Stimulated activated CD4-positive, alpha-beta T cell treated with anti-CD3 and anti-CD28 coated beads, TNF-alpha, amount 100 ng/mL, for 1 hour (primary cell): ENCODE results near the gene RELN.
"Not testable (repeated sequence)": the region's sequence is repeated elsewhere in the genome, so short reads cannot be mapped to it uniquely, and the experiment has no call there.

Source experiments
- DNase-seq, 3 donors: peaks; one replicate each; pipeline ENCODE4 v3.0.0-alpha.2; 2020; ENCODE audit warnings: low read depth in 3 of 3, low spot score in 1 of 3

RELN gene

DNA sequence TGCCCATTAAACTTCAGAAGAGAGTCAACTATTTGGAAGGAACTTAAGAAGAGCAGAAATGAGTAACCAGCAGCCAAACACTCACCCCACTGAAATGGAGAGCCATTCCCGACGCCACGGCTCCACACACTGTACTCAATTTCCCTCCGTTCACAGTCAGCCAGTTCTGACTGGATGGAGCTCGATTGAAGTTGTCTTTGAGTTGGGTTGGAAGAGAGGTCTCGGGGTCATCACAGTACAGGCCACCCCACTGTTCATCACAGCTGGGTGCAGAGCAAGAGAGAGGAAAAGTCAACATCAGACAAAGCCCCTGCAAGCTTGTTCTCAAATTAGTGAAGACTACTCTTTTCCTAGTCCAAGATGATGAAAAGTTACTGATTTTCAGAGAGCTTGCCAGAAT, 467.5 kb downstream of the RELN start:
- DNase-seq = no peak

DNA sequence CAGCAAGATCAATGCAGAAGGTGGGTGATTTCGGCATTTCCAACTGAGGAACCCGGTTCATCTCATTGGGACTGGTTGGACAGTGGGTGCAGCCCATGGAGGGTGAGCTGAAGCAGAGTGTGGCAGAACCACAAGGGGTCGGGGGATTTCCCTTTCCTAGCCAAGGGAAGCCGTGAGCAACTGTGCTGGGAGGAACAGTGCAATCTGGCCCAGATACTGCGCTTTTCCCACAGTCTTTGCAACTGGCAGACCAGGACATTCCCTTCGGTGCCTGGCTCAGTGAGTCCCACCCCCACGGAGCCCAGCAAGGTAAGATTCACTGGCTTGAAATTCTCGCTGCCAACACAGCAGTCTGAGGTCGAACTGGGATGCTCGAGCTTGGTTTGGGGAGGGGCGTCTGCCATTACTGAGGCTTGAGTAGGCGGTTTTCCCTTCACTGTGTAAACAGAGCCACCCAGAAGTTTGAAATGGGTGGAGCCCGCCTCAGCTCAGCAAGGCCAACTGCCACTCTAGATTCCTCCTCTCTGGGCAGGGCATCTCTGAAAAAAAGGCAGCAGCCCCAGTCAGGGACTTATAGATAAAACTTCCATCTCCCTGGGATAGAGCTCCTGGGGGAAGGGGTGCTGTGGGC, 484.8 kb downstream of the RELN start:
- DNase-seq = no peak

DNA sequence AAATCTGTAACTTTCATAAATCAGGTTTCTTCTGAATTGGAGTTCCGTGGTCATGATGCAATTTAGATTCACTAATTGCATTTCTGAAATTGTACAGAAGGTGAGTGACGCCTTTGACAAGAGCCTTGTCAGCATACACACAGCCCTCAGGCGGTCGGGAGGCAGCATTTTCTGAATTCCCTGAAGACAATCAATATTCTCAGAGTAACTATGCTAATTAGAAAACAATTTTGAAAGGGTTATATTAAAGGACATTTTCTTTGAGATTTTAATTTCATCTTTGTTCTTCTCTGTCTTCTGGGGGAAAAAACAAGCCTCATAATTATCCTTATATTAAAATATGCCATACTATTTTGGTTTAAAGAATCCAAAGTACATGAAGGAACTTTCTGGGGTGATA, 488.3 kb downstream of the RELN start:
- no peak for DNase-seq

- no peak for DNase-seq
Measured at GRCh38 chr7:103499976-103500375, 489.5 kb downstream of the RELN start.

- no peak for DNase-seq
Measured at GRCh38 chr7:103487419-103487818, 502.0 kb downstream of the RELN start.

GRCh38 chr7:103486873-103487272, 502.6 kb downstream of the RELN start:
- DNase-seq = not testable (repeated sequence)

GRCh38 chr7:103480771-103481170, 508.7 kb downstream of the RELN start:
- DNase-seq = no peak

DNA sequence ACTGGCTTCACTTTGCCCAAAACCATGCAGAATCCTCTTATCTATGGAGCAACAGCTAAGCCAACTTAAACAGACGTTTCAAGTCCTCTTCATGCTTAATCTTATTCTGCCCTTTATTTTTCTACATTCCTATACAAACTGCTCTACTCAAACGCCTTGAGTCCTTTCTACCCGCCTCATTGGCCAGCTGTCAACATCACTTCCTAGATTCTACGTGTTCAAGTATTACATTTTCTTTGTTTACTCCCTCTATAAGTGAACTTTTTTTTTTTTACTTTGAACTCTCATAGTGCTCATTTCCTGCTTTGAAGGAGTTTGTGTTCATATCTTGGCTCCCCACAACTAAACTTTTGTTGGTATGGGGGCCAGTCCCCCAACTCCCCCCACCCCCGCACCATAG, 514.5 kb downstream of the RELN start:
- DNase-seq = no peak

GRCh38 chr7:103469095-103469948, 520.1 kb downstream of the RELN start:
- no peak for DNase-seq

- no peak for DNase-seq
Measured at GRCh38 chr7:103466814-103467213, 522.6 kb downstream of the RELN start.

DNA sequence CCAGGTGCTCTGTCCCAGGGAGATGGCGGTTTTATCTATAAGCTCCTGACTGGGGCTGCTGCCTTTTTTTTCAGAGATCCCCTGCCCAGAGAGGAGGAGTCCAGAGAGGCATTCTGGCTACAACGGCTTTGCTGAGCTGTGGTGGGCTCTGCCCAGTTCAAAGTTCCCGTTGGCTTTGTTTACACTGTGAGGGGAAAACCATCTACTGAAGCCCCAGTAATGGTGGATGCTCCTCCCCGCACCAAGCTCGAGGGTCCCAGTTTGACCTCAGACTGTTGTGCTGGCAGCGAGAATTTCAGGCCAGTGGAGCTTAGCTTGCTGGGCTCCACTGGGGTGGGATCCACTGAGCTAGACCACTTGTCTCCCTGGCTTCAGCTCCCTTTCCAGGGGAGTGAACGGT, 527.1 kb downstream of the RELN start:
- DNase-seq = no peak

- no peak for DNase-seq
Measured at GRCh38 chr7:103447073-103447960, 542.1 kb downstream of the RELN start.

- no peak for DNase-seq
Measured at GRCh38 chr7:103446049-103446520, 543.4 kb downstream of the RELN start, which contains the start of gene SLC26A5. SLC26A5 (minus strand) TSS chr7:103446207; CDS start chr7:103421514, 24,693 bp downstream.

GRCh38 chr7:103445228-103446048, 544.0 kb downstream of the RELN start:
- DNase-seq = no peak

DNA sequence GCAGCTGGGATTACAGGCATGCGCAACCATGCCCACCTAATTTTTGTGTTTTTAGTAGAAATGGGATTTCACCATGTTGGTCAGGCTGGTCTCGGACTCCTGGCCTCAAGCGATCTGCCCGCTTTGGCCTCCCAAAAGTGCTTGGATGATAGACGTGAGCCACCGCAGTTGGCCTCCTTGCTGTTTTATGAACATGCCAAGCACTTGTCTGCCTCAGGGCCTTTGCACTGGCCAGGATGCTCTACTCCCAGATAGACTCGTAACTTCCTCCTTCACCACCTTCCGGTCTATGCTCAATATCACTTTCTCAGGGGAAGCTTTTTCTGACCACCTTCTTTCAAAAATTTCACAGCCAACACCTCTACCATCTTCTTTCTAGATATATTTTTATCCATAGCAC, 549.8 kb downstream of the RELN start:
- DNase-seq = no peak

DNA sequence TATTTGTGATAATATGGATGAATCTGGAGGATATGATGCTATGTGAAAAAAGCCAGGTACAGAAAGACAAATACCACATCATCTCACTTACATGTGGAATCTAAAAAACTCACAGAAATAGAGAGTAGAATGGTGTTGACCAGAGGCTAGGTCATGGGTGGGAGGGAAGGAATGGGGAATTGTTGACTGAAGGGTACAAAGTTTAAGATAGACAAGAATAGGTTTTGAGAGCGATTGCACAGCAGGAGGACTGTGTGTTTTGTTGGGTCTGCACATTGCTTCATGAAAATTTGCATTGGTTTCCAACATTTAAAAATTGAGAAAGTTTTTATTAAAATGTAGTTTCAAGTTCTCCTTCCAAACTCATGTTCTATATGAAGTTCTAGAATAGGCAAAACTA, 551.8 kb downstream of the RELN start:
- no peak for DNase-seq

DNA sequence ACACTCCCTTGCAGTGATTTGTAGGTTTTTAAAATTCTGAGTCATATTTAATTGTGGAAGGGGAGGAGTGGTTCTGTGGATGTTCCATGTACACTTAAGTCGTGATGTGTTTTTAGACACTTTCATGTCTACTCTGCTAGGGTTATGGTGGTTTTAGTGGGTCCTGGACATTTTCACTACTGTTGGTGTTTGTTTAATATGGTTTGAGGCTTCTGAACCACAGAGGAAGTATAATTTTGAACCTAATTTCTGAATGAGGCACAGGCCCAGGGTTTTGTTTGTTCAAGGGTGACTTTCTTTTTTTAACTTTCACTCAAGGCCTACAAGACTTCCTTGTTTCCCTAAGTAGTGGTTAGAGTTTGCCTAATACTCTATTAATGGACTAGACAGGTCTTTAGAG, 556.7 kb downstream of the RELN start:
- DNase-seq = no peak

- DNase-seq = no peak
Measured at GRCh38 chr7:103425177-103425576, 564.3 kb downstream of the RELN start.

DNA sequence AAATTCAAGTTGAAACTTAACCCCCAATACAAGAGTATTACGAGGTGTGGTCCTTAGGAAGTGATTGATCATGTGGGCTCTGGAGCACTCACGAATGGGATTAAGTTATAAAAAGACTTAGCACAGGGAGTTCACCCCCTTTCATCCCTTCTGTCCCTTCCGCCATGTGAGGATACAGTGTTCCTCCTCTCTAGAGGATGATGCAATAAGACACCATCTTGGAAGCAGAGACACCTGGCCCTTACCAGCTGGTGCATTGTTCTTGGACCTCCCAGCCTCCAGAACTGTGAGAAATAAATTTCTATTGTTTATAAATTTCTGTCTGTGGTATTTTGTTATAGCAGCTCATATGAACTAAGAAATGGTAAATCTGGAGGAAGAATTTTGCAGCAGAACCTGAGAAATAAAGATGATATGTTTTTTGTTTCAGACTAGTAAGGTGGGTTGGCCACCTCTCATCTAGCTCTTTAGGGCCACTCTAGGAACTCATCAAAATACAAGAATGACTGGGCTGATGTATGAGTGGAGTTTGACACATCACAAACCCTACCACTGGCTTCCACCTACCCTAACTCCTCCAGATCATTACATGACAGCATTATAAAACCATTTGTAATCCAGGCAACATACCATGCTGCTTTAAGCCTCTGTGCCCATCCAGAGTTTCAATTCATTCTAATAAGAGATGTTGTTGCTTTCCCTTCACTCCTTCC, 565.8 kb downstream of the RELN start:
- DNase-seq = no peak
